Measurements from ENCODE around the gene TSPOAP1. TPM values are rescaled to one million over a fixed set of nuclear protein-coding genes. Genes with fewer than 3 reads are reported as not detected.

TSPOAP1 gene
- total RNA-seq, 2 donors from 2014 or later = 22.6 to 26.3 TPM

DNA sequence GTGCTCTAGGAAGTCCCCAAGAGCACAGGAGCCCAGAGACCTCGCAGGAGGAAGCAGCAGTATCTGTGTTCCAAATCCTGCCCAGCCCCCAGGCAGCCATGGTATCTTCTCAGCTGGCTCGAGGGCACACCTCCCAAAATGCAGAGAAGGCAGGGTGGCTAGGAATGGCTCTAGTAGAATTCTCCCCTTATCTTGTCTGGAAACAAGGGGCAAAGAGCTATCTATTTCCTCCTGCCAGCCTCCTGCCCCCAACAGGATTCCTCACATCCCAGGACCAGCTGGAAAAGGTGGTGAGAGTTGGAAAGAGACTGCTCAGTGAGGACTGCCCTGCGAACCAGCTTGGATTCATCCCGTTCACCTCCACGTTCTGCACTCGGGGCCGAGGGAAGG lies 8.6 kb upstream of the TSPOAP1 start:
- peak overlapping the region; percentile 30 for H3K4me3 ChIP-seq
- DNase-seq (ENCODE audit: low spot score) (no peak), ATAC-seq (ENCODE audit: insufficient number of reproducible peaks, low FRiP score, low read depth) (no peak)
- H3K27ac ChIP-seq = peak overlapping the region in 1 of 2 donors; percentile 58
- no peaks in the 10 kb centered on the region for H3K9me3 ChIP-seq
- H3K27me3 ChIP-seq (replicated peaks; ENCODE audit: insufficient read depth) = no peaks in the 10 kb centered on the region
- H3K36me3 ChIP-seq = no peaks in the 10 kb centered on the region
- peaks cover 7 to 19% of the 10 kb centered on the region in 2 donors for H3K4me1 ChIP-seq (ENCODE audit: control insufficient read depth in 1 of 2, low read depth in 2 of 2)
- TF ChIP-seq, protein P1, sequence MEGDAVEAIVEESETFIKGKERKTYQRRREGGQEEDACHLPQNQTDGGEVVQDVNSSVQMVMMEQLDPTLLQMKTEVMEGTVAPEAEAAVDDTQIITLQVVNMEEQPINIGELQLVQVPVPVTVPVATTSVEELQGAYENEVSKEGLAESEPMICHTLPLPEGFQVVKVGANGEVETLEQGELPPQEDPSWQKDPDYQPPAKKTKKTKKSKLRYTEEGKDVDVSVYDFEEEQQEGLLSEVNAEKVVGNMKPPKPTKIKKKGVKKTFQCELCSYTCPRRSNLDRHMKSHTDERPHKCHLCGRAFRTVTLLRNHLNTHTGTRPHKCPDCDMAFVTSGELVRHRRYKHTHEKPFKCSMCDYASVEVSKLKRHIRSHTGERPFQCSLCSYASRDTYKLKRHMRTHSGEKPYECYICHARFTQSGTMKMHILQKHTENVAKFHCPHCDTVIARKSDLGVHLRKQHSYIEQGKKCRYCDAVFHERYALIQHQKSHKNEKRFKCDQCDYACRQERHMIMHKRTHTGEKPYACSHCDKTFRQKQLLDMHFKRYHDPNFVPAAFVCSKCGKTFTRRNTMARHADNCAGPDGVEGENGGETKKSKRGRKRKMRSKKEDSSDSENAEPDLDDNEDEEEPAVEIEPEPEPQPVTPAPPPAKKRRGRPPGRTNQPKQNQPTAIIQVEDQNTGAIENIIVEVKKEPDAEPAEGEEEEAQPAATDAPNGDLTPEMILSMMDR (IDR thresholded peaks at IDR 0.05) = no peak

DNA sequence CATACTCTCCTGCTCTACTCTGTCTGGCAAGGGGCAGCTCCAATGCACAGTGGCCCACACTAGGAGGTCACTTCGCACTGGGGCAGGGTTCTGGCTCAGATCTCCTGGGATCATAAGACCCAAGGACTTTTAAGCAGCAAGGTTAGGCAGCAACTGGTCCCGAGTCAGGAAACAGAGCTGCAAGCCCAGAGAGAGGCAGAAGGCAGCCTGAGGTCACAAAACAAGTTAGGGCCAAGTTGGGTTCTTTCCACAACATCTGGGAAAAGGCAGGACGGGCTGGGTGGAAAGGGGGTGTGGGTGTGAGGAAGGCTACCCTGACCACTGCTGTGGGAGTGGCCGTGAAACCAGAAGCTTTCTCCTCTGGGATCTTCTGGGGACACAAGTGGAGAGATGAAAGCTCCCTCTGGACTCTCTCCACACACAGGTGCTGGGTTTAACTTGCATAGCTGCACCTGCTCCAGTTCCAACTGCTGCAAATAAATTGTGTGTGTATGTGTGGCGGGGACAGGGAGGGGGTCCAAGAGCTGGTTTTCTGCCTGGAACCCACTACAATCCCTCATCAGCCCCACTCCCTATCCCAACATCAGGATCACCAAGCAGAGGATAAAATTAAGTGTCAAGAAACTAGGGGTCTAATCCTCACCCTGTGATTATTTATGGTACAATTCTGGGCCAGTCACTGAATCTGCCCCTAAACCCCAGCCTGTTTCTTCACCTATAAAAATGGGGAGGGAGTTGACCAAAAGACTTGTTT lies 8.0 kb upstream of the TSPOAP1 start:
- Histone ChIP-seq H3K4me3 (no peak overlapping the region), H3K36me3 (no peaks in the 10 kb centered on the region), H3K4me1 (ENCODE audit: control insufficient read depth in 1 of 2, low read depth in 2 of 2) (peaks cover 7 to 19% of the 10 kb centered on the region in 2 donors), H3K27me3 (replicated peaks; ENCODE audit: insufficient read depth) (no peaks in the 10 kb centered on the region), H3K9me3 (no peaks in the 10 kb centered on the region), H3K27ac (peak overlapping the region in 1 of 2 donors; percentile 58)
- TF ChIP-seq, protein P1 (IDR thresholded peaks at IDR 0.05) = no peak
- DNase-seq (ENCODE audit: low spot score) = no peak
- ATAC-seq (ENCODE audit: insufficient number of reproducible peaks, low FRiP score, low read depth) = no peak

GRCh38 chr17:58335779-58336455 lies 7.3 kb upstream of the TSPOAP1 start:
- Histone ChIP-seq H3K4me1 (ENCODE audit: control insufficient read depth in 1 of 2, low read depth in 2 of 2) (peaks cover 7 to 19% of the 10 kb centered on the region in 2 donors), H3K36me3 (no peaks in the 10 kb centered on the region), H3K27ac (peak overlapping the region in 1 of 2 donors; percentile 58), H3K4me3 (no peak overlapping the region), H3K9me3 (no peaks in the 10 kb centered on the region), H3K27me3 (replicated peaks; ENCODE audit: insufficient read depth) (no peaks in the 10 kb centered on the region)
- ATAC-seq (ENCODE audit: insufficient number of reproducible peaks, low FRiP score, low read depth) (no peak), DNase-seq (ENCODE audit: low spot score) (no peak)
- TF ChIP-seq, protein P1 (IDR thresholded peaks at IDR 0.05) = no peak

DNA sequence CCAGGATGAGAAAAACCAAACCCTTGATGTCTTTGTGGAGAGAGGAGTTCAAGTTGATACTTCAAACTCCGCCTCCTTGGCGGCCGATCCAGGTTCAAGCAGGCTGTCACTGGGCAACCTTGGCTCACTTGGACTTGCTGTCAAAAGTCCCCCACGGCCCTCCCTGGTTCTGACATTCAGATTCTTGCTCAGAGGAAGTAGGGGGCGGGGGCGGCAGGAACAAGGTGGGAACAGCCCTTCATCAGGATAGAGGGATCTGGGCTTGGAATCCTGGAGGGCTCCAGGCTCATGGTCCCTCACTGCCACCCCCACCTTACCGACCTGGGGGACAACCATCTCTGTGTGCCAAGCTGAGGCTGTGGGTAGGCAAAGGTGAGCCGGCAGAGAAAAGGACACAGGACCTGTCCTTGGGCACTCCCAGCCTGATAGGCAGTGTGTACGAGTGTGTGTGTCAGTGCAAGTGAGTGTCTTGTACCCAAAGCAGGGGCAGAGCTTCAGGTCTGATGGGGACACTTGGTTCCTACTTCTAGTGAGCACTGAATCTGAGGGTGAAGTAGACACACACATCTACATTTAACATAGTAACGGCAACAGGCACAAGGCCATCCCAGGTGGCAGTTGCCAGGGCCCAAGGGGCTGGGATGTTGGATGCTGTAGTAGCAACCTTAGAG lies 6.6 kb upstream of the TSPOAP1 start:
- no peaks in the 10 kb centered on the region for H3K9me3 ChIP-seq
- H3K36me3 ChIP-seq = no peaks in the 10 kb centered on the region
- no peak overlapping the region for H3K27ac ChIP-seq
- no peaks in the 10 kb centered on the region for H3K27me3 ChIP-seq (replicated peaks; ENCODE audit: insufficient read depth)
- DNase-seq (ENCODE audit: low spot score) (no peak), ATAC-seq (ENCODE audit: insufficient number of reproducible peaks, low FRiP score, low read depth) (no peak)
- TF ChIP-seq, protein P1 (IDR thresholded peaks at IDR 0.05) = no peak
- peaks cover 7 to 19% of the 10 kb centered on the region in 2 donors for H3K4me1 ChIP-seq (ENCODE audit: control insufficient read depth in 1 of 2, low read depth in 2 of 2)
- H3K4me3 ChIP-seq = no peak overlapping the region

DNA sequence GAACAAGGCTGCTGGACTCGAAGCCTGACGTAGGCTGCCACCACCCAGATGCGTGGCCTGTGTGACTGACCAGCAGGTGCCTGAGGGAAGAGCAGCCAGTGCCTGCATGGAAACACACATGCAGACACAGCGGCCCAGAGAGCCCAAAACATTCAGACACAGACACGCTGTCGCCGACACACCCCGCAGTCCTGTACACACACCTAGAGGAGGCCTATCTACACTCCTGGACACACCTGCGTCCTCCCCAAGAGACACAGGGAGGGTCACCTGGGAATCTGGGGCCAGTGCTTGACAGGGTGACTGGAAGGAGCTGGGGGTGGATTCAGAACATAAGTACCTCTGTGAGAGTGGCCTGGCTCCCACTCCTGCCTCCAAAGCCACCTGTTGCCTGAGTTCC lies 6.1 kb upstream of the TSPOAP1 start:
- peaks cover 7 to 19% of the 10 kb centered on the region in 2 donors for H3K4me1 ChIP-seq (ENCODE audit: control insufficient read depth in 1 of 2, low read depth in 2 of 2)
- no peak for DNase-seq (ENCODE audit: low spot score)
- H3K36me3 ChIP-seq = no peaks in the 10 kb centered on the region
- no peaks in the 10 kb centered on the region for H3K9me3 ChIP-seq
- no peak for ATAC-seq (ENCODE audit: insufficient number of reproducible peaks, low FRiP score, low read depth)
- TF ChIP-seq, protein P1 (IDR thresholded peaks at IDR 0.05) = no peak
- H3K27me3 ChIP-seq (replicated peaks; ENCODE audit: insufficient read depth) = no peaks in the 10 kb centered on the region
- H3K27ac ChIP-seq = no peak overlapping the region
- H3K4me3 ChIP-seq = no peak overlapping the region
